ENCODE results near the gene ARHGEF33. TPM values are rescaled to one million over a fixed set of nuclear protein-coding genes. Genes with fewer than 3 reads are reported as not detected.

The ARHGEF33 gene
- total and polyA plus RNA-seq, 2 experiments from 2014 or later = 0.54 to 0.75 TPM

DNA sequence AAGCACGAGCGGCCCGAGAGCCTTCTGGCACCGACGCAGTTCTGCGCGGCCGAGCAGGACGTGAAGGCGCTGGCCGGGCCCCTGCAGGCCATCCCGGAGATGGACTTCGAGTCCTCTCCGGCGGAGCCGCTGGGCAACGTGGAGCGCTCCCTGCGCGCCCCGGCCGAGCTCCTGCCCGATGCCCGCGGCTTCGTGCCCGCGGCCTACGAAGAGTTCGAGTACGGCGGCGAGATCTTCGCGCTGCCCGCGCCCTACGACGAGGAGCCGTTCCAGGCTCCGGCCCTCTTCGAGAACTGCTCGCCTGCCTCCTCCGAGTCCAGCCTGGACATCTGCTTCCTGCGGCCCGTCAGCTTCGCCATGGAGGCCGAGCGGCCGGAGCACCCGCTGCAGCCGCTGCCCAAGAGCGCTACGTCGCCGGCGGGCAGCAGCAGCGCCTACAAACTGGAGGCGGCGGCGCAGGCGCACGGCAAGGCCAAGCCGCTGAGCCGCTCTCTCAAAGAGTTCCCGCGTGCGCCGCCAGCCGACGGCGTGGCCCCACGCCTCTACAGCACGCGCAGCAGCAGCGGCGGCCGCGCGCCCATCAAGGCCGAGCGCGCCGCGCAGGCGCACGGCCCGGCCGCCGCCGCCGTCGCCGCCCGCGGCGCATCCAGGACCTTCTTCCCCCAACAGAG is 70.4 kb downstream of the ARHGEF33 start:
- in situ Hi-C loops (cut with MboI) = no loop called here
- H3K36me3 ChIP-seq (ENCODE audit: low read depth) = no peaks in the 10 kb centered on the region
- H3K9ac ChIP-seq = peak overlapping the region; percentile 45; the same call in 1 of the 2 replicates
- peak overlapping the region; percentile 66 for H3K4me3 ChIP-seq
- no peaks in the 10 kb centered on the region for H3K4me1 ChIP-seq (ENCODE audit: insufficient read depth)
- no peaks in the 10 kb centered on the region for H3F3A ChIP-seq (ENCODE audit: insufficient read depth)
- peak; percentile 96 for DNase-seq
- WGBS, 2 experiments (ENCODE audit: low coverage in 1 of 2, low lambda C conversion rate in 2 of 2, missing lambda C conversion rate in 2 of 2) = 12 to 16% methylated on average over 94 to 95 of the region's 97 CpGs
- no peaks in the 10 kb centered on the region for H3K27me3 ChIP-seq (replicated peaks; ENCODE audit: insufficient read depth)
- no peaks in the 10 kb centered on the region for H3K79me2 ChIP-seq (ENCODE audit: insufficient read depth)
- H3K27ac ChIP-seq = no peak overlapping the region
- H4K20me1 ChIP-seq (ENCODE audit: insufficient read depth) = no peaks in the 10 kb centered on the region
- no peak for TF ChIP-seq EZH2 (IDR thresholded peaks at IDR 0.05; ENCODE audit: insufficient read depth, poor library complexity, severe bottlenecking)
- no peak for TF ChIP-seq EZH2phosphoT487 (IDR thresholded peaks at IDR 0.05; ENCODE audit: insufficient read depth, low read depth)
- H2AFZ ChIP-seq = peak overlapping the region; percentile 90
- no peaks in the 10 kb centered on the region for H3K9me3 ChIP-seq (ENCODE audit: low read depth)
- no peaks in the 10 kb centered on the region for H3K9me2 ChIP-seq (ENCODE audit: insufficient read depth)
- H3K4me2 ChIP-seq (ENCODE audit: unreplicated experiment) = peak overlapping the region; percentile 43

DNA sequence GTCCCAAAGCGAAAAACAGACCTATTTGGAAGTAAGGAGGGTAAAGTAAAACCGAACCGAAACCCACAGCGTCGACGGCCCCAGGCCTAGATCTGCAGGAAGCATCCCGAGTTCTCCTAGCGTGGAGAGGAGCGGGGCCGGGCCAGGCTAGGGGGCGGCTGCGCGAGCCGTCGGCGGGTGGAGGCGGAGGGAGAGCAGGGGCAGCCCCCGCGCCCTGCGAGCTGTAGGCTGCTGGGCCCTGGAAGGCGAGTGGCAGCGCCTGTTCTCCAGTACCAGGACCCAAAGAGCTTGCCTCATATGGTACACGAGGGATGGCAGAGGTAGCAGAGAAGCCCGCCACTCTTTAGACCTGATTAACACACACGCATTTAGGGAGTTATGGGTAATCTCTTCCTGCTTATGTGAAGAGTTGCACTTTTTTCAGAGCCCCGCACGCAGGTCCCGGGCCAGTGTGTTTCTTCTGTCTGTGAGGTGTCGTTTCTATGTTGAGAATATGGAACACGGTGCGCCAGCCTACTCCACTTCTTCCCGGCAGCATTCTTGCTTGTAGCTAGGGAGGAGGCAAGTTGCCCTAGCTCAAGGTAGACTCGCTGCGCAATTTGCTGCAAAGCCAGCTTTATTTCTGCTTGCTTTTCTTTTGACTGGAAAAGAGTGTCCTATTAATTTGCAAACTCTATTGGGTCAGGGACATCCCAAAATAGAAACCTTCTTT is 71.1 kb downstream of the ARHGEF33 start:
- H3K27ac ChIP-seq = no peak overlapping the region
- peak overlapping the region; percentile 66 for H3K4me3 ChIP-seq
- DNase-seq = no peak
- H3K9ac ChIP-seq = peak overlapping the region; percentile 40; the same call in 1 of the 2 replicates
- no peaks in the 10 kb centered on the region for H3K36me3 ChIP-seq (ENCODE audit: low read depth)
- H3K4me2 ChIP-seq (ENCODE audit: unreplicated experiment) = peak overlapping the region; percentile 43
- H3K9me3 ChIP-seq (ENCODE audit: low read depth) = no peaks in the 10 kb centered on the region
- TF ChIP-seq EZH2 (IDR thresholded peaks at IDR 0.05; ENCODE audit: insufficient read depth, poor library complexity, severe bottlenecking) = no peak
- no peak for TF ChIP-seq EZH2phosphoT487 (IDR thresholded peaks at IDR 0.05; ENCODE audit: insufficient read depth, low read depth)
- H3K27me3 ChIP-seq (replicated peaks; ENCODE audit: insufficient read depth) = no peaks in the 10 kb centered on the region
- H3K9me2 ChIP-seq (ENCODE audit: insufficient read depth) = no peaks in the 10 kb centered on the region
- peak overlapping the region; percentile 90 for H2AFZ ChIP-seq
- in situ Hi-C loops (cut with MboI) = no loop called here
- H3F3A ChIP-seq (ENCODE audit: insufficient read depth) = no peaks in the 10 kb centered on the region
- H4K20me1 ChIP-seq (ENCODE audit: insufficient read depth) = no peaks in the 10 kb centered on the region
- no peaks in the 10 kb centered on the region for H3K4me1 ChIP-seq (ENCODE audit: insufficient read depth)
- no peaks in the 10 kb centered on the region for H3K79me2 ChIP-seq (ENCODE audit: insufficient read depth)
- 47% methylated on average over 34 of the region's 34 CpGs for WGBS, 2 experiments (ENCODE audit: low coverage in 1 of 2, low lambda C conversion rate in 2 of 2, missing lambda C conversion rate in 2 of 2)

DNA sequence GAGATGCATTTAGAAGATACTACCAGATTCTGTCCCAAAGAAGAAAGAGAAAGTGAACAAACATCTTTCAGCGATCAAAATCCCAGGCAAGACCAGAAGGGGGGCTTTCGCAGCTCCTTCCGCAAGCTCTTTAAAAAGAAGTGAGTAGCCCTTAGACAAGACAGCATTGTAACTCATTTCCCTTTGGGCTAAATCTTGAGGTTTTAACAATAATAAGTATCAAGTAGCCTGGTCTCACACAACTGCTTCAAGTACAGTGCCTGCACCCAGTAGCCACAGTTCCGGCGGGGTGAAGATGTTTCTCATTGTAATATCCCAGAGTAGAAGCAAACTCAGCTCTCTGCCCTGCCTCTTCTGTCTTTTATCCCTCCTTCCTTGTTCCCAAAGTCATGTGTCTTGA is 76.3 kb downstream of the ARHGEF33 start:
- no peak for DNase-seq
- no peaks in the 10 kb centered on the region for H3K4me1 ChIP-seq (ENCODE audit: insufficient read depth)
- H3K4me2 ChIP-seq (ENCODE audit: unreplicated experiment) = no peak overlapping the region
- H3K36me3 ChIP-seq (ENCODE audit: low read depth) = no peaks in the 10 kb centered on the region
- no peak overlapping the region for H3K27ac ChIP-seq
- H2AFZ ChIP-seq = no peak overlapping the region
- 98% methylated on average over 5 of the region's 5 CpGs for WGBS, 2 experiments (ENCODE audit: low coverage in 1 of 2, low lambda C conversion rate in 2 of 2, missing lambda C conversion rate in 2 of 2)
- no peaks in the 10 kb centered on the region for H3F3A ChIP-seq (ENCODE audit: insufficient read depth)
- in situ Hi-C loops (cut with MboI) = no loop called here
- no peaks in the 10 kb centered on the region for H4K20me1 ChIP-seq (ENCODE audit: insufficient read depth)
- no peaks in the 10 kb centered on the region for H3K9me3 ChIP-seq (ENCODE audit: low read depth)
- no peaks in the 10 kb centered on the region for H3K79me2 ChIP-seq (ENCODE audit: insufficient read depth)
- H3K27me3 ChIP-seq (replicated peaks; ENCODE audit: insufficient read depth) = no peaks in the 10 kb centered on the region
- no peak overlapping the region for H3K9ac ChIP-seq
- H3K4me3 ChIP-seq = no peak overlapping the region
- no peaks in the 10 kb centered on the region for H3K9me2 ChIP-seq (ENCODE audit: insufficient read depth)
- no peak for TF ChIP-seq EZH2 (IDR thresholded peaks at IDR 0.05; ENCODE audit: insufficient read depth, poor library complexity, severe bottlenecking)
- no peak for TF ChIP-seq EZH2phosphoT487 (IDR thresholded peaks at IDR 0.05; ENCODE audit: insufficient read depth, low read depth)

DNA sequence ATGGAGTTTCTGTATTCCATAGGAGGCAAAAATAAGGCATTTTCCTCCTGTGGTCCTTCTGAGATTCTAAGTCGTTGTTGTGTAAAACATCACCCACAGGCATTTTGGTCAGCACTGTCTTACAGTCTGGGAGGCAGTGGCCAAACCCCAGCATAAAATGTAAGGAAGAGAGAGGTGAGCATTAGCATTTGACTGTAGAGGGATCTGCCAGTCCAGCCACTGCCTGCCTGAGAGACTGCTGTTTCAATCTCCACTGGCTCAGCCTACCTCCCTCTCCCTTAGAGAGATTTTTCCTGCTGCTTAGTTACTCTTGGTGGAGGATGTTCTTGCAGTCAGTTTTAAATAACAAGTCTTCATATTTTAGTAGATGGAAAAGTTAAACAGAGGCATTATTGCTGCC is 77.0 kb downstream of the ARHGEF33 start:
- in situ Hi-C loops (cut with MboI) = no loop called here
- no peaks in the 10 kb centered on the region for H3K36me3 ChIP-seq (ENCODE audit: low read depth)
- no peak overlapping the region for H2AFZ ChIP-seq
- H3F3A ChIP-seq (ENCODE audit: insufficient read depth) = no peaks in the 10 kb centered on the region
- no peak overlapping the region for H3K9ac ChIP-seq
- H3K9me2 ChIP-seq (ENCODE audit: insufficient read depth) = no peaks in the 10 kb centered on the region
- no peak overlapping the region for H3K27ac ChIP-seq
- no peaks in the 10 kb centered on the region for H3K79me2 ChIP-seq (ENCODE audit: insufficient read depth)
- no peak for TF ChIP-seq EZH2phosphoT487 (IDR thresholded peaks at IDR 0.05; ENCODE audit: insufficient read depth, low read depth)
- no peak for TF ChIP-seq EZH2 (IDR thresholded peaks at IDR 0.05; ENCODE audit: insufficient read depth, poor library complexity, severe bottlenecking)
- WGBS, 2 experiments (ENCODE audit: low coverage in 1 of 2, low lambda C conversion rate in 2 of 2, missing lambda C conversion rate in 2 of 2) = 52 to 64% methylated on average over 1 of the region's 1 CpG
- H3K4me1 ChIP-seq (ENCODE audit: insufficient read depth) = no peaks in the 10 kb centered on the region
- H3K27me3 ChIP-seq (replicated peaks; ENCODE audit: insufficient read depth) = no peaks in the 10 kb centered on the region
- no peak for DNase-seq
- no peaks in the 10 kb centered on the region for H4K20me1 ChIP-seq (ENCODE audit: insufficient read depth)
- H3K4me2 ChIP-seq (ENCODE audit: unreplicated experiment) = no peak overlapping the region
- no peaks in the 10 kb centered on the region for H3K9me3 ChIP-seq (ENCODE audit: low read depth)
- H3K4me3 ChIP-seq = no peak overlapping the region

Data from GM23248 (cell line).